Suprapubic skin (tissue), 4 donors: ENCODE results near the gene PPP2R5C. TPM values are rescaled to one million over a fixed set of nuclear protein-coding genes. Genes with fewer than 3 reads are reported as not detected.
"Not testable (repeated sequence)": the region's sequence is repeated elsewhere in the genome, so short reads cannot be mapped to it uniquely, and the experiment has no call there.

Source experiments
- DNase-seq, 2 donors: peaks; one replicate each; pipeline ENCODE4 v3.0.0-alpha.2; 2019; ENCODE audit warnings: low spot score in 2 of 2
- H3K27ac ChIP-seq: fragments of 200-600 bp; sonication (generic); one replicate; pipeline ENCODE4 v1.5.1; 2019
- H3K27me3 ChIP-seq: fragments of 200-600 bp; sonication (generic); one replicate; pipeline ENCODE4 v1.5.1; 2019
- H3K36me3 ChIP-seq: fragments of 200-600 bp; sonication (generic); one replicate; pipeline ENCODE4 v1.5.1; 2019
- H3K4me1 ChIP-seq: fragments of 200-600 bp; sonication (generic); one replicate; pipeline ENCODE4 v1.5.1; 2019
- H3K4me3 ChIP-seq: fragments of 200-600 bp; sonication (generic); one replicate; pipeline ENCODE4 v1.5.1; 2019; ENCODE audit warnings: mild to moderate bottlenecking
- H3K9me3 ChIP-seq: fragments of 200-600 bp; sonication (generic); one replicate; pipeline ENCODE4 v1.5.1; 2019
- CTCF ChIP-seq, 2 donors: fragments of 200-600 bp in 1 of 2; fragments of 450-650 bp in 1 of 2; sonication (generic) in 1 of 2; IDR thresholded peaks; one replicate each; pipeline ENCODE4 v1.5.1; 2016 to 2019; ENCODE audit warnings: antibody characterized with exemption in 2 of 2, mild to moderate bottlenecking in 1 of 2, moderate library complexity in 1 of 2
- EP300 ChIP-seq: sonication (generic); formaldehyde crosslinking; IDR thresholded peaks from one replicate; pipeline ENCODE4 v1.6.1; 2017; ENCODE audit warnings: antibody characterized with exemption
- POLR2A ChIP-seq, 2 donors: fragments of 450-650 bp; IDR thresholded peaks; one replicate each; pipeline ENCODE4 v1.6.1; 2017; ENCODE audit warnings: antibody characterized with exemption in 2 of 2, mild to moderate bottlenecking in 2 of 2, moderate library complexity in 2 of 2
- POLR2AphosphoS5 ChIP-seq, 3 donors: sonication (generic); formaldehyde crosslinking; IDR thresholded peaks; one replicate each; pipeline ENCODE4 v1.6.1; 2017; ENCODE audit warnings: antibody characterized with exemption in 3 of 3
- WGBS: methylation state at CpG from one replicate; pipeline ENCODE4 v1.1.5; 2018; 5-methylcytosine and 5-hydroxymethylcytosine counted together
- total RNA-seq, 4 donors: library from RNA; depleted of rRNA; stranded (reverse); fragments of >200 nt; gene quantifications; one replicate each; pipeline ENCODE4 v1.1.0, GENCODE V29; 2016

Gene PPP2R5C
- 100 to 1,000 TPM; 104 to 149 (median 119) TPM for total RNA-seq

GRCh38 chr14:101761032-101761880, at the start of gene PPP2R5C:
Gene PPP2R5C (plus strand): TSS chr14:101761709. CDS start chr14:101761894, 185 bp downstream.
- Histone ChIP-seq H3K27me3 (no peaks in the 10 kb centered on the region), H3K36me3 (peaks cover 4% of the 10 kb centered on the region), H3K4me1 (peaks cover 24% of the 10 kb centered on the region), H3K27ac (peak within 1 kb of the TSS; percentile 98), H3K4me3 (peak within 1 kb of the TSS; percentile 68), H3K9me3 (no peaks in the 10 kb centered on the region)
- DNase-seq: peak; percentile 96
- 0% methylated on average over 33 of the region's 110 CpGs for WGBS
- TF ChIP-seq POLR2A (IDR thresholded peaks at IDR 0.05) (peak in 1 of 2 donors; percentile 69), POLR2AphosphoS5 (IDR thresholded peaks at IDR 0.05) (peak in 2 of 3 donors; percentile 82 to 84), EP300 (no peak), CTCF (IDR thresholded peaks at IDR 0.05) (no peak)

GRCh38 chr14:101711857-101712233, 49.7 kb upstream of the PPP2R5C start:
- peaks cover 13% of the 10 kb centered on the region for H3K4me1 ChIP-seq
- H3K36me3 ChIP-seq, H3K4me3 ChIP-seq, H3K9me3 ChIP-seq, H3K27me3 ChIP-seq, H3K27ac ChIP-seq: not testable (repeated sequence)
- WGBS: 88% methylated on average over 5 of the region's 12 CpGs
- DNase-seq: peak in 1 of 2 donors; percentile 9

GRCh38 chr14:101712341-101712740, 49.2 kb upstream of the PPP2R5C start:
- H3K9me3 ChIP-seq, H3K36me3 ChIP-seq, H3K27ac ChIP-seq, H3K4me1 ChIP-seq, H3K27me3 ChIP-seq, H3K4me3 ChIP-seq: not testable (repeated sequence)
- WGBS: 91% methylated on average over 15 of the region's 15 CpGs
- peak in 1 of 2 donors; percentile 15 for DNase-seq

- H3K27ac ChIP-seq, H3K9me3 ChIP-seq, H3K4me3 ChIP-seq, H3K36me3 ChIP-seq, H3K4me1 ChIP-seq, H3K27me3 ChIP-seq: not testable (repeated sequence)
- WGBS: no CpG with 5 or more reads among the region's 11 CpGs
- DNase-seq: peak in 1 of 2 donors; percentile 5
These were observed 48.4 kb upstream of the PPP2R5C start for GRCh38 chr14:101713091-101713490.

GRCh38 chr14:101713621-101714349, 47.7 kb upstream of the PPP2R5C start:
- 82% methylated on average over 7 of the region's 7 CpGs for WGBS
- no peaks in the 10 kb centered on the region for H3K9me3 ChIP-seq
- DNase-seq: peak; percentile 9 to 13

GRCh38 chr14:101714394-101714793, 47.1 kb upstream of the PPP2R5C start:
- Histone ChIP-seq H3K36me3 (no peaks in the 10 kb centered on the region), H3K27me3 (no peaks in the 10 kb centered on the region)

More at GRCh38 chr14:101713621-101714349, 47.7 kb upstream of the PPP2R5C start:
- Histone ChIP-seq H3K36me3 (no peaks in the 10 kb centered on the region), H3K4me1 (no peaks in the 10 kb centered on the region), H3K27ac (no peak overlapping the region), H3K27me3 (no peaks in the 10 kb centered on the region), H3K4me3 (no peak overlapping the region)
- TF ChIP-seq EP300 (no peak), CTCF (IDR thresholded peaks at IDR 0.05) (no peak), POLR2A (IDR thresholded peaks at IDR 0.05) (no peak), POLR2AphosphoS5 (IDR thresholded peaks at IDR 0.05) (no peak)

More at GRCh38 chr14:101714394-101714793, 47.1 kb upstream of the PPP2R5C start:
- TF ChIP-seq CTCF (IDR thresholded peaks at IDR 0.05) (no peak), POLR2AphosphoS5 (IDR thresholded peaks at IDR 0.05) (no peak), EP300 (no peak), POLR2A (IDR thresholded peaks at IDR 0.05) (no peak)
- H3K27ac ChIP-seq: no peak overlapping the region
- WGBS: 91% methylated on average over 3 of the region's 3 CpGs
- no peak for DNase-seq
- H3K4me3 ChIP-seq: no peak overlapping the region
- no peaks in the 10 kb centered on the region for H3K9me3 ChIP-seq
- no peaks in the 10 kb centered on the region for H3K4me1 ChIP-seq
